ENCODE measurements around the gene PHACTR2.

PHACTR2 gene

DNA sequence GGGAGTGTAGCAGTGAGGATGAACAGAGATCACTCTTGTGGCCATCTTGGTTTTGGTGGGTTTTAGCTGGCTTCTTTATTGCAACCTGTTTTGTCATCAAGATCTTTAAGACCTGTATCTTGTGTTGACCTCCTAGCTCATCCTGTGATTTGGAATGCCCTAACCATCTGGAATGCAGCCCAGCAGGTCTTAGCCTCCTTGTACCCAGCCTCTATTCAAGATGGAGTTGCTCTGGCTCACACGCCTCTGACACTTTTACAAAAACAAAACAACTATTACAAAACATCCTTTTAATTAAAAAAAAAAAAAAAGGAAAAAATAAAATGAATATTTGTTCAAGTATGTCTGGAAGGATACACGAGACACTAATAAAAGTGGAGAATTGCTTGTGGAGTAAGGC is 62.4 kb downstream of the PHACTR2 start:
- no peaks in the 10 kb centered on the region for H3K27me3 Mint-ChIP-seq
- peaks cover 11% of the 10 kb centered on the region for H3K36me3 Mint-ChIP-seq
- H3K4me1 Mint-ChIP-seq: peaks cover 15% of the 10 kb centered on the region

DNA sequence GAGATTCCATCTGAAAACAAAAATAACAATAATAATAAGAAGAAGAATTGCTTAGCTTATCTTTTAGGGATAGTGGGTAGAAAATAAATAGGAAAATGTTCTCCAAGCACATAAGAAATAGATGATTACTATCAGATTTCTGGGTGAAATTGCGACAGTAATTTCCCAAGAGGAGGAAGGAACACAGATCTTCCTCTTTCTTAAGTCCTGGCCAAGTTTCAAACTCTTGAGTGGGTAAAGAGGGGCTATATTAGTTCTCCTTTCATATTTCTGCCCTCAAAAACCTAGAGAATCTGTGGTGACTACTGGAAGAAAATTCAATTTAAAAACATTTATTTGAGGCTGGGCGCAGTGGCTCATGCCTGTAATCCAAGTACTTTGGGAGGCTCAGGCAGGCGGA is 63.7 kb downstream of the PHACTR2 start:
- no peak overlapping the region for H3K27ac Mint-ChIP-seq
- peaks cover 11% of the 10 kb centered on the region for H3K36me3 Mint-ChIP-seq
- no peaks in the 10 kb centered on the region for H3K27me3 Mint-ChIP-seq
- H3K4me3 Mint-ChIP-seq: no peak overlapping the region
- H3K9me3 Mint-ChIP-seq: no peaks in the 10 kb centered on the region
- peaks cover 15% of the 10 kb centered on the region for H3K4me1 Mint-ChIP-seq

More for the DNA sequence above, 62.4 kb downstream of the PHACTR2 start:
- H3K27ac Mint-ChIP-seq: no peak overlapping the region
- no peaks in the 10 kb centered on the region for H3K9me3 Mint-ChIP-seq
- no peak overlapping the region for H3K4me3 Mint-ChIP-seq

DNA sequence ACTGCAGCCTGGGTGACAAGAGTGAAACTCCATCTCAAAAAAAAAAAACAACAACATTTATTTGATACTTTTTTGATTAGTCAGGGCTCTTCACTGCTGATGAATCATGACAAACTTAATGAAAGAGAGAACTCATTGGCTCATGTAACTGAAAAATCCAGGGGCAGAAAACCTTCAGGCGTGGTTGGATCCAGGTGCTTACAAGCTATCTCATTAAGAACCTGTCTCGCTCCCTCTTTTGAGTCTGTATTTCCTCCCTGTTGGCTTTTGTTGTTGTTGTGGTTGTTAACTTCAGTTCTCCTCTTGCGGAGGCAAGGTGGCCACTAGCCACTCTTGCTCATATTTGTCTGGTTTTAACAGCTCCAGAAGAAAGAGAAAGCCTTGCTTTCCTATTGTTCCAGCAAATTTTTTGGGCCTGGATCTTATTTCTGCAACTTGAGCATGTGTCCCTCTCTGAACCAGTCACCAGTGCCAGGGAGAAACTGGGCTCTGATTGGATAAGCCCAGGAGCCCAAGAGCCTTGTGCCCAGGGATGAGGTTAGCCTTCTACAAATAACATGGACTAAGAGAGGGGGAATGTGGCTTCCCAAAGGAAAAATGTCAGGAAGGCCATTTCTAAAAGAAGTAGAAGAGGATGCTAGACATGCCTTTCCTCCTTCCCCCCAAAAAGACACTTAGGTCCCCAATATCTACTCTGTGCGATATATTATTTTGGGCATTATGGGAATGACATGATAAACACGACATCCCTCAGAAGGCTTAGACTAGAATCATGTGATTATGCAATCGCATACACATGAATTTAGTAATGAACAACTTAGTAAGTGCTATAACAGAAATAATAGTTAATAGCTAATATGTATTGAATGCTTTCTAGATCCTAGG is 64.5 kb downstream of the PHACTR2 start:
- Mint-ChIP-seq H3K4me3 (no peak overlapping the region), H3K27ac (no peak overlapping the region), H3K4me1 (peaks cover 15% of the 10 kb centered on the region), H3K9me3 (no peaks in the 10 kb centered on the region), H3K27me3 (no peaks in the 10 kb centered on the region), H3K36me3 (peaks cover 11% of the 10 kb centered on the region)

DNA sequence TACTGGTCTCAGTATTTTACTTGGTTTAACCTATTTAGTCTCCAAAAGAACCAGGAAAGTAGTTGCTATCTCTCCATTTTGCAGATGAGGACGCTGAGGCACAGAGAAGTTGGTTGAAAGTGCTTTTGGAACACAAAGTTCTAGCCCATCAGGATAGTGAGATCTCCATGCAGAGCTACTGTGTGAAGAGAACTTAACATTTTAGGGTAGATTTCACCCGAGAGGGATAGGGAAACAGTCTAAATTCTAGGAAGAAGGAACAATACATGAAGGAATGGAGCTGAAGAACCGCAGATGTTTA is 65.1 kb downstream of the PHACTR2 start:
- no peaks in the 10 kb centered on the region for H3K27me3 Mint-ChIP-seq
- no peaks in the 10 kb centered on the region for H3K9me3 Mint-ChIP-seq
- H3K36me3 Mint-ChIP-seq: peaks cover 11% of the 10 kb centered on the region
- H3K4me1 Mint-ChIP-seq: peaks cover 12% of the 10 kb centered on the region
- no peak overlapping the region for H3K4me3 Mint-ChIP-seq
- no peak overlapping the region for H3K27ac Mint-ChIP-seq

DNA sequence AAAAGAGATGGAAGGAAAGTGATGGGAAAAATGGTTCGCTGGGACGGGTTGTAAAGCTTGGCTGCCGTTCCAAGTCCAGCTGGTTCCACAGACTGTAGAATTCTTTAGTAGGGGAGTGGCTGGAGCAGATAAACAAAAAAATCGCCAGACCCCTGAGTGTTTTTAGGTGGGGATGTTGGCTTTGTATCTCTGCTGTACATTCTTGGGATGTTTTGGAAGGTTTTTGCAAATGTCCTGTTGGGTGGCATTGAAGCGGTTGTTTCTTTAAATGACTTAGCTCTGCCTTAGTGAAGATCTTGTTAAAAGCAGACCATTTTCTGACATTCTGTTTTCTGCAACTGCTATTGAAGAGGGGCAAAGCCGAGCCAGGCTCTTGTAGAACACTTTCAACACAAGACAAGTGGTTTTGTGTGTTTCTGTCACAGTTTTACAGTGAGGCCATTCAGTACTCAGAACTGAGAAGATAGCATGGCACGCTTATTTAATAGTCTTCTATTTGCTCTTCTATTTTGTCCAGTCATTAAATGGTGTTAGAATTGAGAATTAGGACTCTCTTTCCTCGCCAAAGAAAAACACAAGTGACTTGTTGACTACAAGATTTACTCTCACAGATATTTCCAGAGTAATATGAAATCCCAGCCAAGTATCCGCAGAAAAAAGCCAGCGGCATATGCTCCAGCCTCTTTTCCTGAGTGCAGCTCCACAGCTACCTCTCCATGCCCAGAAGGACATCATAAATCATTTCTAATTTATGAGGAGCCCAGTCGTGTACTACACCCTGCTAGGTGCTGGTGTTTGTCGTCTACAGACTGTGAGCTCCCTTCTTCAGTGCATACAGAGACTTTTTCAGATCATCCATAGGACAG is 65.8 kb downstream of the PHACTR2 start:
- no peaks in the 10 kb centered on the region for H3K9me3 Mint-ChIP-seq
- peaks cover 11% of the 10 kb centered on the region for H3K36me3 Mint-ChIP-seq
- no peak overlapping the region for H3K27ac Mint-ChIP-seq
- H3K4me3 Mint-ChIP-seq: no peak overlapping the region
- H3K27me3 Mint-ChIP-seq: no peaks in the 10 kb centered on the region
- H3K4me1 Mint-ChIP-seq: peaks cover 12% of the 10 kb centered on the region

DNA sequence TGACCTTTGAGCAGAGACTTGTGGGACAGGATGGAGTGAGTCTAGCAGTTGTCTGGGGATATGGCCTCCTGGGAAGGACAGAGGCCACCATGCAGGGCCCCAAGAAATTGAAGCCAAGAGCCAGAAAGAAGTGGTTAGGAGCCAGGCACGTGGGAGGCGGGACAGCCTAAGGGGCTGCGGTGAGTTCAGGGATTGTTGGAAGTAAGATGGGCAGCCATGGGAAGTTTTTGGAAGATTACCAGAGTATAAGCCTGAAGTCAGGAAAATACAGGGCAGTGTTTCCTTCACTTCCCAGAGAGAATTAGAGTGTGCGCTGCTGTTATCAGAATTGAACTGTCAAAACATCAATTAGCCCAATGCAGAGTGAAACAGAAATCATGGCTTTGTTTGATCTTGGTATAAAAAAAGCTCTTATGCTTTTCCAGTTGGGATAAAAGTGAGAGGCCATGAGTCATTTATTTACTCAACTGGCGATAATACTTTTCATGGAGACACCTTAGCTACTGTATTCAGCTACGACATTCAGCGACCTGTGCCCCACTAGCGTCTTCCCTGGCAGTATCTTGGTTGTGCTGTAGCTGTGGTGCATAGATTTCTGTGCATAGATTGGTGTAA is 66.9 kb downstream of the PHACTR2 start:
- H3K27ac Mint-ChIP-seq: no peak overlapping the region
- H3K36me3 Mint-ChIP-seq: peaks cover 10% of the 10 kb centered on the region
- no peaks in the 10 kb centered on the region for H3K27me3 Mint-ChIP-seq
- no peaks in the 10 kb centered on the region for H3K9me3 Mint-ChIP-seq
- H3K4me3 Mint-ChIP-seq: no peak overlapping the region
- H3K4me1 Mint-ChIP-seq: peaks cover 7% of the 10 kb centered on the region

DNA sequence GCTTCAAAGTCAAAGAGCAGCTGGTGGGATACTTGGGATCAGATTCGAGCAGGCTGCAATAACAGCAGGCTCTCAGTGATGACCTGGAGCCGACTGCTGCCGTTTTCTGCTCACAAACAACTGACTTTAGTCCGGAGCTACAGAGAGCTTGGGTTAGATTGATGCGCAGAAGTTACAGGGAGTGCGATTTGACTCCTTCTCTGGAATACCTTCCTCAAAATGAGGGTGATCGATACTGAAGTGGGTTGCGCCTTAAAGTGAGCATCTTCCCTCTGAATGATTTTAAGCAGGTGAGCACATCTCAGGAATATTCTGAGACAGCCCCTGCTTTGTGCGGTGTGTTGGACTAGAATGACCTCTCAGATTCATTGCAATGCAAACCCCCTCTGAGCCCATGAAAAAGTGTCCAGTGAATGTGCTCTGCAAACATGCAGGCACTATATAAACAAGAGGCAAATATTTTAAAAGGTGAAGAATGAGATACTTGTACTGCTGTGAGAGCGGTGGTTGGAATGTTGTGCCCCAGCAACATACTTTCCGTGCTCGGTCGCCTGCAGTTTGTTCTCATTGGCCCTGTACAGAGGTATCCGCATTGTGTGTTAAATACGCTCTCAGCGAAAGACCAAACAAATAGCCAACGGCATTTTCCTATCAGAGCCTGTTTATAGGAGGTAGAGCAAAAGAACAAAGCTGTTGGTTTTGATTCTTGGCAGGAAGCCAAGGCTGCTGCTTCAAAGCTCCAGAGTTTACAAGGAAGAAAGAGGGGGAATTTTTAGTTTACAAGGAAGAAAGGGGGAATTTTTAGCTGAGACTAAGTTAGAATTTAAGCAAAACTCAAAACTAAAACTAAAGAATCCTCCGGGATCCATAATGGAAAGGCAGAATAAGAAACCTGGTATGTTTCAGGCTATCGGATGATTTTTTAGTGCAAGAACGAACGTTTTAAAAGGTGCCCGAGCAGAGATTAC is 67.7 kb downstream of the PHACTR2 start:
- no peaks in the 10 kb centered on the region for H3K9me3 Mint-ChIP-seq
- H3K36me3 Mint-ChIP-seq: peaks cover 9% of the 10 kb centered on the region
- H3K27me3 Mint-ChIP-seq: no peaks in the 10 kb centered on the region
- H3K4me1 Mint-ChIP-seq: peaks cover 4% of the 10 kb centered on the region
- no peak overlapping the region for H3K4me3 Mint-ChIP-seq
- H3K27ac Mint-ChIP-seq: no peak overlapping the region

DNA sequence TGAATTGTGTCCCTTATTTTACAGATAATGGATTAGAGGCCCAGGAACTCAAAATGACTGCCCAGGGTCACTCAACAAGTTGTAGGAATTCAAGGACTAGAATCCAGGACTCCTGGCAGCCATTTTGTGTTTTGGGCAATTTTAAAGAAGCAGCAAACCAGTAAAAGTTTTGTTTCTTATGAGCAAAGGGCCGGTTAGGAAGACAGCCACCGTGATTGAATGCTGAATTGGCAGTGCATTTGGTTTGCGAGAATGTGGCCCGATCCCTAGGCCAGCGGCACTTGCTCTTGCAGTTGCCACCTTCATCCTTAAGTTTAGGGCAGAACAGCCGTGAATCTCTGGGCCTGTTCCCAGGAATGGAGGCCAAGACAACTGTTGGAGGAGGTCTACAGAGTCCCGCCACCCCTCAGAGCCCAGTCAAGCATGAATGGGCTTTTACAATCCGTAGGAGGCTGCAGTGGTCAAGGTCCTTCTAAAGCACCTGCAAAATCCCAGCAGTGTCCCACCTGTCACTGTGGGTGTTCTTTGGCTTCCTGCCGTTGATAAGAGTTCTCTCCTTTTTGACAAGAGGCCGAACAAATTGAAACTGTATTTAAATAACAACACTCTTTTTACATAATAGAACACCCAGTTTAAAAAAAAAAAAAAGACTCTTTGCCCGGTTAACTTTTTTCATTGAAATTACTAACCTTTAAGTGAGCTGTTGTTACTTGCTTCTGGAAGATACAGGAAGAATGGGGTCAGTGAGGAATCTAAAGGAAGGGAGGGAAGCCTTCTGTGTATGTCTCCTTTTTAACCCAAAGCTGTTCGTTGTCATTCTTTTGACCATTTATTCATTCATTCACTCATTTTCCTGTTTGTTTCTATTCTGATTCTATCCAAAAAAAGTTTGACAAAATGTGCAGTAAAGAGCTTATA is 68.7 kb downstream of the PHACTR2 start:
- Mint-ChIP-seq H3K27me3 (no peaks in the 10 kb centered on the region), H3K9me3 (no peaks in the 10 kb centered on the region), H3K4me3 (no peak overlapping the region), H3K27ac (no peak overlapping the region), H3K36me3 (peaks cover 9% of the 10 kb centered on the region), H3K4me1 (peaks cover 8% of the 10 kb centered on the region)

DNA sequence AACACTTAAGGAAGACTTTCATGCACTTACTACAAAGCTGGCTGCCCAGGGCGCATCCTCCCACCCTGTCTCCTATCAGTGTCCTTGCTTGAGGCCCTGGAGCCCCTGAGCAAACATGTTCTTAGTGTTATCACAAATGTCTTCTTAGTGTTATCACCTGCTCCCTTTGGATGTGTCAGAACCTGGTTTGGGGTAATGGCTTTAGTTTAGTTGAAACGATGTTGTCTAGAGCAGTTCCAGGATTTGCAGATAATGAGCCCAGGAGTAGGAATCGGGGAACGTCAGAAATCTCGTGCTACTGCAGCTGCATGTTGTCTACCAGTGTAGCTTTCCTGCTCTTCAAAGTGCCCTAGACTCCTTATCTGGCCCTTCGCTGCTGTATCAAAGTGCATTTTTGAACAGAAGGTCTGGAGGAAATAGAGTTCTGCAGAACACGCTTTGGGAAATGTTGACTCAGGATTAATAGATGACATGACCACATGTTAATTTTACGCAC is 69.6 kb downstream of the PHACTR2 start:
- peaks cover 9% of the 10 kb centered on the region for H3K36me3 Mint-ChIP-seq
- no peaks in the 10 kb centered on the region for H3K27me3 Mint-ChIP-seq
- H3K4me3 Mint-ChIP-seq: no peak overlapping the region
- no peak overlapping the region for H3K27ac Mint-ChIP-seq
- peaks cover 8% of the 10 kb centered on the region for H3K4me1 Mint-ChIP-seq
- no peaks in the 10 kb centered on the region for H3K9me3 Mint-ChIP-seq

DNA sequence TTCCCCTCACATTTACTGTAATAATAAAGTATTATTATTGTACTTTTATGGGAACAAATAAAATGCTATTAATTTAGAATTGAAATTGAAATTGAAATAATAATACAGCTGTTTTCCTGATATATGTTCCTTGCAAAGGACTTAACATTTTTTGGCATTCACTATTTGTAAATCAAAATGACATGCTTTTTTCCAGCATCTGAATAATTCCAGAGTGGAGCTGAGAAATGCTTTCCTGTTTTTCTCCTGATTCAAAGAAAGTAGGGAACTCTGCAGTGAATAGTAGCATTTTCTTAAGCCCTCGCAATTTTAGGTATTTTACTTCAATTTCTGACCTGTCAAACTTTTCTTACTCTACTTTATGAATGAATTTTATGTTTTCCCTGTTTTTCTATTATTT is 72.1 kb downstream of the PHACTR2 start:
- H3K27me3 Mint-ChIP-seq: no peaks in the 10 kb centered on the region
- H3K9me3 Mint-ChIP-seq: no peaks in the 10 kb centered on the region
- H3K36me3 Mint-ChIP-seq: peaks cover 3% of the 10 kb centered on the region
- no peak overlapping the region for H3K27ac Mint-ChIP-seq
- peaks cover 3% of the 10 kb centered on the region for H3K4me1 Mint-ChIP-seq
- no peak overlapping the region for H3K4me3 Mint-ChIP-seq

DNA sequence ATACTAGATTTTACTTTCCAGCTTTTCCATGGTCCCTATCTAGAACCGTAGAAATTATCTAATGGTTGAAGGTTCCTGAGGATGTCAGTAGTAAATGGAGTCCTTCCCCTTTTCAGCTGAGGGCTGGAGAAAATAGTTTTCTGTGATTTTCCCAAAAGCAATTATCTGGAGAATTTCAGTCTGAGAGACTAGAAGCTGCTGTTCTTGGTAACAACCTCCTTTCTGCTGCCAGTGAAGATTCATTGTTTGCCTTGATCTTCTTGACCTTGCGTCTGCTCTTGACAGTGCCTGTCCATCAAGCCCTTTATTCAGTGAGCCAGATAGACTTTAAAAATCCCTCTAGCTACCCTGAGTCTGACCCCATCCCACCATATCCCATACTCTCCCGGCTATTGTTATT is 73.1 kb downstream of the PHACTR2 start:
- Mint-ChIP-seq H3K4me3 (no peak overlapping the region), H3K9me3 (no peaks in the 10 kb centered on the region), H3K4me1 (peaks cover 3% of the 10 kb centered on the region), H3K27ac (no peak overlapping the region), H3K36me3 (peaks cover 5% of the 10 kb centered on the region), H3K27me3 (no peaks in the 10 kb centered on the region)

DNA sequence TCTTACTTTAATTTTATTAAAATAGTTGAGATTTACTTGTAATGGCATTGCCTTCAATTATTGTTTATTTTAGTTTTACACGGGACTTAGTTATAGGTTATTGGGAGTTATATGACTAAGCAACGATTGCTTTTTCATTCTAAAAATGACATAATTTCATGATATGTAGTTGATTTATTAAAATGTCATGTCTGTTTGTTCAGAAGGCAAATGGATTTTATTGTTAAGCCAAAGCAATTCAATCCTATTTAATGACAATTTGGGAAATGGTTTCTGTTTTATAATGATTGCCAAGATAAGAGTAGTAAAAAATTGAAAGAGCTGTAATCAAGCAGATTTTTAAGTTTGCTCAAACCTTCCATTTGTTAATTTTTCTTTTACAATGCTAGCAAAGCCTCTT is 74.7 kb downstream of the PHACTR2 start:
- H3K36me3 Mint-ChIP-seq: peaks cover 8% of the 10 kb centered on the region
- peaks cover 3% of the 10 kb centered on the region for H3K4me1 Mint-ChIP-seq
- no peak overlapping the region for H3K27ac Mint-ChIP-seq
- H3K9me3 Mint-ChIP-seq: no peaks in the 10 kb centered on the region
- H3K27me3 Mint-ChIP-seq: no peaks in the 10 kb centered on the region
- no peak overlapping the region for H3K4me3 Mint-ChIP-seq

DNA sequence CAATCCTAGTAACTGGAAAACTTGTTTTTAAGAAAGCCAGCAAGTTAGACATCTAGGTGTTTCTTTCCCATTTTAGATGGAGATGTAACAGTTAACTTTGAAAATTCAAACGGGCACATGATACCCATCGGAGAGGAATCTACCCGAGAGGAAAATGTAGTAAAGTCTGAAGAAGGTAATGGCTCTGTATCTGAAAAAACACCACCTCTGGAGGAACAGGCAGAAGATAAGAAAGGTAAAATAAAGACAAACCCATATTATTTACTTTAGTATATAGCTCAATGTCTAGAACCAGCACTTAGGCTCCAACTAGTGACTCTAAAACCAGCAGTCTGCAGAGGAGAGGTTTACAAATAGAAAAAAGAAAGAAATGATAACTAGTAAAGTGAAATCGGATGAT is 75.9 kb downstream of the PHACTR2 start:
- no peaks in the 10 kb centered on the region for H3K9me3 Mint-ChIP-seq
- H3K4me3 Mint-ChIP-seq: no peak overlapping the region
- peaks cover 12% of the 10 kb centered on the region for H3K4me1 Mint-ChIP-seq
- no peak overlapping the region for H3K27ac Mint-ChIP-seq
- no peaks in the 10 kb centered on the region for H3K27me3 Mint-ChIP-seq
- H3K36me3 Mint-ChIP-seq: peaks cover 12% of the 10 kb centered on the region

DNA sequence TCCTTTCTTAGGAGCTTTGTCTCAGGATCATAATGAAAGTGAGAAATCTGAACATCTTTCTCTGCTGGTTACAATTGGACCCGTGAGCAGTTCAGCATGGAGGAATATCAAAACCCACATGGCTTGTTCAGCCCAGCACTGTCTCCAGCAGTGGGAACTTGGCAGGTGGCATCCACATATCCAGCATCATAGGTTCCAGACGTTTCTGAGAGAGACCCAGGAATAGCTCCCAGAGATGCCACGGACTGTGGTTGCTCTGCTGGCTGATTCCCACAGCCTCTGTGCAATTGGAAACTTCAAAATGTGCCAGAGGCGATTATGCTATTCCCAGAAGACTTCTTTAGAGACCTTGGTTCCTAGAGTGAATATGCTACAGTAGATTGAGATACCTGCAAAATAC is 76.4 kb downstream of the PHACTR2 start:
- H3K27ac Mint-ChIP-seq: no peak overlapping the region
- no peaks in the 10 kb centered on the region for H3K9me3 Mint-ChIP-seq
- H3K36me3 Mint-ChIP-seq: peaks cover 12% of the 10 kb centered on the region
- peaks cover 16% of the 10 kb centered on the region for H3K4me1 Mint-ChIP-seq
- H3K27me3 Mint-ChIP-seq: no peaks in the 10 kb centered on the region
- no peak overlapping the region for H3K4me3 Mint-ChIP-seq

Data from activated naive CD4-positive, alpha-beta T cell treated with anti-CD3 and anti-CD28 coated beads, Interleukin-2, amount 50 U/mL, for 24 hours (primary cell).